ENCODE measurements around the gene CCDC78.

The CCDC78 gene

DNA sequence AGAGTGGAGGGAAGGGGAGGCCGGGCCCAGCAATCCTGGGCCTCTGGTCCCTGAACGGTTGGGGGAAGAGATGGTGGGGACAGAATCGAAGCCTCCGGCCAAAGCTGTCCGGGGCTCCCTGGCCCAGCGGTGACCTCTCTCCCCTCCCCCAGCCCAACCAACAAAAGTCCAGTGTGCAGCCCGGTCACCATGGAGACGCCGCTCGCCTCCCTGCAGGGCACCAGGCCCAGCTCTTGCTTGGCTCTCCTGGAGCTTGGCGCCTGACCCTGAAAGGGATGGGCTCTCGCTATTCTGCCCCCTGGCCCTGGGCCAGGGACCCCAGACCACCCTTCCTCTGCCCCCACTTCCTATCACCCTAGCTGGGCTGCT lies 10.1 kb downstream of the CCDC78 start:
- Histone ChIP-seq H3K9ac (ENCODE audit: low read depth, low read length, poor library complexity, severe bottlenecking) (no peak overlapping the region), H3K36me3 (ENCODE audit: insufficient read depth, low read length) (no peaks in the 10 kb centered on the region), H3K9me3 (ENCODE audit: insufficient read depth, low read depth, low read length) (no peaks in the 10 kb centered on the region), H3K27me3 (ENCODE audit: insufficient read depth, low read length, poor library complexity, severe bottlenecking) (no peaks in the 10 kb centered on the region), H3K4me3 (ENCODE audit: low read length, poor library complexity, severe bottlenecking) (no peak overlapping the region), H3K4me1 (ENCODE audit: insufficient read depth, low read length, poor library complexity, severe bottlenecking) (peaks cover 7% of the 10 kb centered on the region), H3K4me2 (ENCODE audit: low read depth, low read length, poor library complexity, severe bottlenecking) (no peak overlapping the region), H3K79me2 (ENCODE audit: insufficient read depth, low read length) (no peaks in the 10 kb centered on the region), H2AFZ (ENCODE audit: low read length) (no peak overlapping the region), H3F3A (ENCODE audit: low read depth) (no peaks in the 10 kb centered on the region), H4K20me1 (ENCODE audit: insufficient read depth, low read length, poor library complexity, severe bottlenecking) (no peaks in the 10 kb centered on the region), H3K9me2 (replicated peaks; ENCODE audit: low read depth, low read length) (no peaks in the 10 kb centered on the region)
- TF ChIP-seq EZH2phosphoT487 (IDR thresholded peaks at IDR 0.05; ENCODE audit: borderline replicate concordance): no peak

DNA sequence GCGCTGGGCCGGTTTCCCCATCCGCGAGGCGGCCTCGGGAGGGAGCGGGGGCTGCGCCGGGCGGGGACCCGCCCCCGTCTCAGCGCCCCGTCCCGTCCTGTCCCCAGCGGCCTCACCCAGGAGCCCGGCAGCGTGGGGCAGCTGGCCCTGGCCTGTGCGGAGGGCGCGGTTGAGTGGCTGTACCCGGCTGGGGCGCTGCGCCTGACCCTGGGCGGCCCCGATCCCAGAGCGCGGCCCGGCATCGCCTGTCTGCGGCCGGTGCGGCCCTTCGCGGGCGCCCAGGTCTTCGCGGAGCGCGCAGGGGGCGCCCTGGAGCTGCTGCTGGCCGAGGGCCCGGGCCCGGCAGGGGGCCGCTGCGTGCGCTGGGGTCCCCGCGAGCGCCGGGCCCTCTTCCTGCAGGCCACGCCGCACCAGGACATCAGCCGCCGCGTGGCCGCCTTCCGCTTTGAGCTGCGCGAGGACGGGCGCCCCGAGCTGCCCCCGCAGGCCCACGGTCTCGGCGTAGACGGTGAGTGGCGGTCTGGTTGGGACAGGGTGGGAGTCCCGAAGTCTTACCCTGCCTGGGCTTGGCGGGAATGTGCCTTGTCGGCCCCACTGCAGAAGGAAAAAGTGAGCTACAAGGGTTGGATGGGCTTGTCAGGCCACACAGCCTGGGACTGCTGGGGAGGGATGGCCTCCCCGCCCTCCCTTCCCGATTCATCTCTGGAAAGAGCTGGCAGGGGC lies 10.6 kb downstream of the CCDC78 start:
- Histone ChIP-seq H3K9me2 (replicated peaks; ENCODE audit: low read depth, low read length) (no peaks in the 10 kb centered on the region), H3K4me1 (ENCODE audit: insufficient read depth, low read length, poor library complexity, severe bottlenecking) (peaks cover 7% of the 10 kb centered on the region), H3K36me3 (ENCODE audit: insufficient read depth, low read length) (no peaks in the 10 kb centered on the region), H3K27me3 (ENCODE audit: insufficient read depth, low read length, poor library complexity, severe bottlenecking) (no peaks in the 10 kb centered on the region), H3K4me2 (ENCODE audit: low read depth, low read length, poor library complexity, severe bottlenecking) (peak overlapping the region; percentile 44), H3F3A (ENCODE audit: low read depth) (no peaks in the 10 kb centered on the region), H4K20me1 (ENCODE audit: insufficient read depth, low read length, poor library complexity, severe bottlenecking) (no peaks in the 10 kb centered on the region), H2AFZ (ENCODE audit: low read length) (no peak overlapping the region), H3K9ac (ENCODE audit: low read depth, low read length, poor library complexity, severe bottlenecking) (no peak overlapping the region), H3K9me3 (ENCODE audit: insufficient read depth, low read depth, low read length) (no peaks in the 10 kb centered on the region), H3K4me3 (ENCODE audit: low read length, poor library complexity, severe bottlenecking) (peak overlapping the region; percentile 60), H3K79me2 (ENCODE audit: insufficient read depth, low read length) (no peaks in the 10 kb centered on the region)
- TF ChIP-seq, protein P1, sequence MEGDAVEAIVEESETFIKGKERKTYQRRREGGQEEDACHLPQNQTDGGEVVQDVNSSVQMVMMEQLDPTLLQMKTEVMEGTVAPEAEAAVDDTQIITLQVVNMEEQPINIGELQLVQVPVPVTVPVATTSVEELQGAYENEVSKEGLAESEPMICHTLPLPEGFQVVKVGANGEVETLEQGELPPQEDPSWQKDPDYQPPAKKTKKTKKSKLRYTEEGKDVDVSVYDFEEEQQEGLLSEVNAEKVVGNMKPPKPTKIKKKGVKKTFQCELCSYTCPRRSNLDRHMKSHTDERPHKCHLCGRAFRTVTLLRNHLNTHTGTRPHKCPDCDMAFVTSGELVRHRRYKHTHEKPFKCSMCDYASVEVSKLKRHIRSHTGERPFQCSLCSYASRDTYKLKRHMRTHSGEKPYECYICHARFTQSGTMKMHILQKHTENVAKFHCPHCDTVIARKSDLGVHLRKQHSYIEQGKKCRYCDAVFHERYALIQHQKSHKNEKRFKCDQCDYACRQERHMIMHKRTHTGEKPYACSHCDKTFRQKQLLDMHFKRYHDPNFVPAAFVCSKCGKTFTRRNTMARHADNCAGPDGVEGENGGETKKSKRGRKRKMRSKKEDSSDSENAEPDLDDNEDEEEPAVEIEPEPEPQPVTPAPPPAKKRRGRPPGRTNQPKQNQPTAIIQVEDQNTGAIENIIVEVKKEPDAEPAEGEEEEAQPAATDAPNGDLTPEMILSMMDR (conservative IDR thresholded peaks at IDR 0.05; ENCODE audit: low read length): no peak

DNA sequence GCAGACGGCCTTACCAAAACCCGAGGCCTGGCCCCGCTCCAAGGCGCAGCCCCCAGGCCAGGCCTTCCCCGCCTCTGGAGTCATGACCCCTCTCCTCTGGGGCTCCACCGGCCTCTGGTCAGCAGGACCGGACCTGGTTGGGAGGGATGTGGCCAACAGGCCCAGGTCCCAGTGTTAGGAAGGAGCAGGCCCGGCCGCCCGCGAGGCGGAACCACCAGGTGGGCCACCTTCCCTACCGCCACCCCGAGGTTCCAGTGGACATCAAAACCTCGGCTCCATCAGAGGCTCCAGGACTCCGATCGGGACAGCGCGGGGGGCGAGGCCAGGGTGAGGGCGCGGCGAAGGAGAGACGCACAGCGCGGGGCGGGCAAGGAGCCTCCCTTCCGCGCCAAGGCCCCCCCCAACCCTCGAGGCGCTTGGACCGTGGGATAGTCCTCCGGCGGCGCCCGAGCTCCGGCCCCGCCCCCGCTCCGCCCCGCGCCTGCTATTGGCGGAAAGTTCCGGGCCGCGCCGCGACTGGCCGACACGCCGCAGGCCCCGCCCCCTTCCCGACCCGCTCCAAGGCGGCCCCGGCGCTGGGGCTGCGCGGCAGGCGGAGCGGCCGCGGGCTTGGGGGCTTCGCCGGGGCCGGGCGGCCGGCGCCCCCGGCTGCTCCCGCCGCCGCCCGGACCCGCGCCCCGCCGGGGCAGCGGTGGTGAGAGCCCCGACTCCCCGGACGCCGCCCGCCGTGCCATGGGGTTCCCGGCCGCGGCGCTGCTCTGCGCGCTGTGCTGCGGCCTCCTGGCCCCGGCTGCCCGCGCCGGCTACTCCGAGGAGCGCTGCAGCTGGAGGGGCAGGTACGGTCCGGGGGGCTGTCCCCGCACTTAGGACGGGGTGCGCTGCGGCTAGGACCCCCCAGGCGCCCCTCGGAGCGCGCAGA lies 11.4 kb downstream of the CCDC78 start, which contains the start of gene METRN:
METRN (plus strand) TSS at position 561 of the 919 bp plus-strand sequence; CDS start at position 733, 172 bp downstream.
- Histone ChIP-seq H3K27me3 (ENCODE audit: insufficient read depth, low read length, poor library complexity, severe bottlenecking) (no peaks in the 10 kb centered on the region), H3K79me2 (ENCODE audit: insufficient read depth, low read length) (no peaks in the 10 kb centered on the region), H3K9me3 (ENCODE audit: insufficient read depth, low read depth, low read length) (no peaks in the 10 kb centered on the region), H3K4me3 (ENCODE audit: low read length, poor library complexity, severe bottlenecking) (peak within 1 kb of the TSS; percentile 60), H3K36me3 (ENCODE audit: insufficient read depth, low read length) (no peaks in the 10 kb centered on the region), H3K4me1 (ENCODE audit: insufficient read depth, low read length, poor library complexity, severe bottlenecking) (peaks cover 7% of the 10 kb centered on the region), H3K4me2 (ENCODE audit: low read depth, low read length, poor library complexity, severe bottlenecking) (peak within 1 kb of the TSS; percentile 44), H4K20me1 (ENCODE audit: insufficient read depth, low read length, poor library complexity, severe bottlenecking) (no peaks in the 10 kb centered on the region), H3K9me2 (replicated peaks; ENCODE audit: low read depth, low read length) (no peaks in the 10 kb centered on the region), H3F3A (ENCODE audit: low read depth) (no peaks in the 10 kb centered on the region), H3K9ac (ENCODE audit: low read depth, low read length, poor library complexity, severe bottlenecking) (no peak within 1 kb of the TSS), H2AFZ (ENCODE audit: low read length) (no peak within 1 kb of the TSS)
- TF ChIP-seq EZH2phosphoT487 (IDR thresholded peaks at IDR 0.05; ENCODE audit: borderline replicate concordance): no peak
- TF ChIP-seq, protein P1 (conservative IDR thresholded peaks at IDR 0.05; ENCODE audit: low read length): no peak
